ENCODE measurements around the gene CDHR5.

Gene CDHR5

GRCh38 chr11:636511-637332, 12.0 kb upstream of the CDHR5 start, which contains the start of gene DRD4:
TSS of gene DRD4 (plus strand) at chr11:637269. CDS start at chr11:637305, 36 bp downstream.
- Histone ChIP-seq H3K27ac (ENCODE audit: insufficient read depth, low read depth, low read length, poor library complexity, severe bottlenecking) (peak within 1 kb of the TSS; percentile 84), H3K9me3 (ENCODE audit: control insufficient read depth, low read length) (no peaks in the 10 kb centered on the region), H3K36me3 (ENCODE audit: control insufficient read depth, insufficient read depth, low read length) (no peaks in the 10 kb centered on the region), H3K4me1 (ENCODE audit: control insufficient read depth, insufficient read depth, low read length) (peaks cover 33% of the 10 kb centered on the region), H3K27me3 (ENCODE audit: control insufficient read depth, insufficient read depth, low read length, poor library complexity, severe bottlenecking) (peaks cover 42% of the 10 kb centered on the region), H3K4me3 (ENCODE audit: insufficient read depth, low read depth, low read length) (peak within 1 kb of the TSS; percentile 57)
- WGBS, 2 experiments: 18 to 21% methylated on average over 100 of the region's 100 CpGs

DNA sequence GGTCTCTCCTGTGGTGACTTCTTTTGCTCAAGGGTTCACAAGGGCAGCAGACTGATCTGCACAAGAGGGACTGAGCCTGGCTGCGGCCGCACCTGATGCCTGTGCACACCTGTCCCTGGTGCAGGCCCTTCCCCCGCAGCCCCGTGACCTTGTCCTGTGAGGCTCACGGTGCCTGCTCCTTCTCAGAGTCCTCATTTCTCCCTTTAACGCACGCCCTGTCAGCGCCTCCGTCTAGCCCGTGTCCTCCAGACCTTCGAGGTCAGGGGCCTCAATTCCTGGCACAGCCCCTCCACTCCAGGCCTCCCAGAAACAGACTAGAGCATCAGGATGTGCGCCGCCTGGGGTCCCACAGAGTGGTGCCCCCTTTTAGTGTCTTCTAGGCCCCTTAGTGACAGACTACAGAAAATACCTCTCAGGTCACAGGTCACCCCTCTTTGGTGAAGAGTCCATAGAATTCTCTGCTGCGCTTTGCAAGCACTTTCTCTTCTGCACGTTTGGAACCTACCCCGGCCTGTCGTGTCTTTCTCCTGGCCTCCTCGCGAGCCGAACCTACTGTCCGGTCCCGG, 11.3 kb upstream of the CDHR5 start:
- Histone ChIP-seq H3K4me3 (ENCODE audit: insufficient read depth, low read depth, low read length) (no peak overlapping the region), H3K27ac (ENCODE audit: insufficient read depth, low read depth, low read length, poor library complexity, severe bottlenecking) (no peak overlapping the region), H3K27me3 (ENCODE audit: control insufficient read depth, insufficient read depth, low read length, poor library complexity, severe bottlenecking) (peaks cover 42% of the 10 kb centered on the region), H3K4me1 (ENCODE audit: control insufficient read depth, insufficient read depth, low read length) (peaks cover 31% of the 10 kb centered on the region), H3K9me3 (ENCODE audit: control insufficient read depth, low read length) (no peaks in the 10 kb centered on the region), H3K36me3 (ENCODE audit: control insufficient read depth, insufficient read depth, low read length) (no peaks in the 10 kb centered on the region)
- WGBS, 2 experiments: 64 to 71% methylated on average over 22 of the region's 22 CpGs

GRCh38 chr11:630871-631270, 6.1 kb upstream of the CDHR5 start:
- no peak overlapping the region for H3K27ac ChIP-seq (ENCODE audit: insufficient read depth, low read depth, low read length, poor library complexity, severe bottlenecking)
- 95 to 97% methylated on average over 5 of the region's 5 CpGs for WGBS, 2 experiments

DNA sequence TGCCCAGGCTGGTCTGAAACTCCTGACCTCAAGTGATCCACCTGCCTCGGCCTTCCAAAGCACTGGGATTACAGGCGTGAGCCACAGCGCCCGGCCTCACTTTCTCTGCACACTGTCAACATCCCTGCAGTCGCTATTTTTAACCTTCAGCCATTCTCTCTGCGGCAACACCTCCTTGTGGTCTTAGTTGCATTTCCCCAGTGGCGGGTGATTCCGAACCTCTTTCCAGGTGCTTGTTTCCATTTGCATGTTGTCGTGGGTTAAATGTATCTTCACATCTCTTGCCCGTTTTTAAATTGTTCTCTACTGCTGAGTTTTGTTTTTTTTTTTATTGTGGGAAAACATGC, 4.5 kb upstream of the CDHR5 start:
- no peaks in the 10 kb centered on the region for H3K4me1 ChIP-seq (ENCODE audit: control insufficient read depth, insufficient read depth, low read length)
- no peak overlapping the region for H3K4me3 ChIP-seq (ENCODE audit: insufficient read depth, low read depth, low read length)
- H3K9me3 ChIP-seq (ENCODE audit: control insufficient read depth, low read length): no peaks in the 10 kb centered on the region
- no peak overlapping the region for H3K27ac ChIP-seq (ENCODE audit: insufficient read depth, low read depth, low read length, poor library complexity, severe bottlenecking)
- H3K27me3 ChIP-seq (ENCODE audit: control insufficient read depth, insufficient read depth, low read length, poor library complexity, severe bottlenecking): peaks cover 28% of the 10 kb centered on the region
- no peaks in the 10 kb centered on the region for H3K36me3 ChIP-seq (ENCODE audit: control insufficient read depth, insufficient read depth, low read length)
- 70% methylated on average over 8 to 10 of the region's 10 CpGs for WGBS, 2 experiments

More at GRCh38 chr11:630871-631270, 6.1 kb upstream of the CDHR5 start:
- no peaks in the 10 kb centered on the region for H3K36me3 ChIP-seq (ENCODE audit: control insufficient read depth, insufficient read depth, low read length)
- no peaks in the 10 kb centered on the region for H3K9me3 ChIP-seq (ENCODE audit: control insufficient read depth, low read length)
- peaks cover 30% of the 10 kb centered on the region for H3K27me3 ChIP-seq (ENCODE audit: control insufficient read depth, insufficient read depth, low read length, poor library complexity, severe bottlenecking)
- H3K4me3 ChIP-seq (ENCODE audit: insufficient read depth, low read depth, low read length): no peak overlapping the region
- H3K4me1 ChIP-seq (ENCODE audit: control insufficient read depth, insufficient read depth, low read length): no peaks in the 10 kb centered on the region

DNA sequence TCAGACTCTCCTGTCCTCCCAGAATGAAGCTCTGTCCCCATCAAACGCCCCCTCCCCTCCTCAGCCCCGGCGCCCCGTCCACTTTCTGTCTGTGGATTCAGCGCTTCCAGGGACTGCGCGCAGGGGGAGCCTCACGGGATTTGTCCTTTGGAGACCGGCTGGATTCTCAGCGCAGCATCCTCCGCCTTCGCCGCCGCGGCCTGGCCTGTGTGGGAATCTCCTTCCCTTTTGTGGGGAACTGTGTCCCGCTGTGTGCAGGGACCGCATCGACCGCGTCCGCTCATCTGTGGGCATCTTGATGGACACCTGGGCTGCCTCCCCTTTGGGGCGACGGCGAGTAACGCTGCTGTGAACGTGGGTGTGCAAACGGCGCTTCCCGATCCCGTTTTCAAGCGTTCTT, 3.3 kb upstream of the CDHR5 start:
- no peaks in the 10 kb centered on the region for H3K36me3 ChIP-seq (ENCODE audit: control insufficient read depth, insufficient read depth, low read length)
- H3K27me3 ChIP-seq (ENCODE audit: control insufficient read depth, insufficient read depth, low read length, poor library complexity, severe bottlenecking): peaks cover 28% of the 10 kb centered on the region
- H3K4me3 ChIP-seq (ENCODE audit: insufficient read depth, low read depth, low read length): no peak overlapping the region
- no peak overlapping the region for H3K27ac ChIP-seq (ENCODE audit: insufficient read depth, low read depth, low read length, poor library complexity, severe bottlenecking)
- H3K9me3 ChIP-seq (ENCODE audit: control insufficient read depth, low read length): no peaks in the 10 kb centered on the region
- H3K4me1 ChIP-seq (ENCODE audit: control insufficient read depth, insufficient read depth, low read length): no peaks in the 10 kb centered on the region
- WGBS, 2 experiments: 93% methylated on average over 31 of the region's 31 CpGs

DNA sequence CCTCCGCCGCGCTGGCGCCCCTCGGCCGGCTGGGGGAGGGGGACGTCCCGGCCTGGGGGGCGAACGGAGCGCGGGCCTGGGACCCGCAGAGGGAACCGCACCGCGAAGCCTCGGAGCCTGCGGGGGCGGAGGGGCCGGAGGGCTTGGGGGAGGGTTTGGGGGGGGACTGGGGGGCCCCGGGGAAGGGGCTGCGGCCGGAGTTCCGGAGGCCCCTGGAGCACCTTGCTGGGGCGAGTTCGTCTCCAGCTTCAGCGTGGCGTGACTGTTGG, 2.5 kb upstream of the CDHR5 start:
- no peaks in the 10 kb centered on the region for H3K4me1 ChIP-seq (ENCODE audit: control insufficient read depth, insufficient read depth, low read length)
- no peak overlapping the region for H3K27ac ChIP-seq (ENCODE audit: insufficient read depth, low read depth, low read length, poor library complexity, severe bottlenecking)
- no peaks in the 10 kb centered on the region for H3K9me3 ChIP-seq (ENCODE audit: control insufficient read depth, low read length)
- H3K4me3 ChIP-seq (ENCODE audit: insufficient read depth, low read depth, low read length): no peak overlapping the region
- H3K27me3 ChIP-seq (ENCODE audit: control insufficient read depth, insufficient read depth, low read length, poor library complexity, severe bottlenecking): peaks cover 28% of the 10 kb centered on the region
- H3K36me3 ChIP-seq (ENCODE audit: control insufficient read depth, insufficient read depth, low read length): no peaks in the 10 kb centered on the region
- 37 to 44% methylated on average over 28 of the region's 28 CpGs for WGBS, 2 experiments

GRCh38 chr11:626475-627307, 1.9 kb upstream of the CDHR5 start, which contains the start of gene SCT:
TSS of gene SCT (minus strand) at chr11:627181. CDS start at chr11:627143, 38 bp downstream.
- Histone ChIP-seq H3K27me3 (ENCODE audit: control insufficient read depth, insufficient read depth, low read length, poor library complexity, severe bottlenecking) (peaks cover 28% of the 10 kb centered on the region), H3K4me3 (ENCODE audit: insufficient read depth, low read depth, low read length) (no peak within 1 kb of the TSS), H3K27ac (ENCODE audit: insufficient read depth, low read depth, low read length, poor library complexity, severe bottlenecking) (no peak within 1 kb of the TSS), H3K36me3 (ENCODE audit: control insufficient read depth, insufficient read depth, low read length) (no peaks in the 10 kb centered on the region), H3K9me3 (ENCODE audit: control insufficient read depth, low read length) (no peaks in the 10 kb centered on the region), H3K4me1 (ENCODE audit: control insufficient read depth, insufficient read depth, low read length) (no peaks in the 10 kb centered on the region)
- WGBS, 2 experiments: 29% methylated on average over 72 of the region's 72 CpGs

DNA sequence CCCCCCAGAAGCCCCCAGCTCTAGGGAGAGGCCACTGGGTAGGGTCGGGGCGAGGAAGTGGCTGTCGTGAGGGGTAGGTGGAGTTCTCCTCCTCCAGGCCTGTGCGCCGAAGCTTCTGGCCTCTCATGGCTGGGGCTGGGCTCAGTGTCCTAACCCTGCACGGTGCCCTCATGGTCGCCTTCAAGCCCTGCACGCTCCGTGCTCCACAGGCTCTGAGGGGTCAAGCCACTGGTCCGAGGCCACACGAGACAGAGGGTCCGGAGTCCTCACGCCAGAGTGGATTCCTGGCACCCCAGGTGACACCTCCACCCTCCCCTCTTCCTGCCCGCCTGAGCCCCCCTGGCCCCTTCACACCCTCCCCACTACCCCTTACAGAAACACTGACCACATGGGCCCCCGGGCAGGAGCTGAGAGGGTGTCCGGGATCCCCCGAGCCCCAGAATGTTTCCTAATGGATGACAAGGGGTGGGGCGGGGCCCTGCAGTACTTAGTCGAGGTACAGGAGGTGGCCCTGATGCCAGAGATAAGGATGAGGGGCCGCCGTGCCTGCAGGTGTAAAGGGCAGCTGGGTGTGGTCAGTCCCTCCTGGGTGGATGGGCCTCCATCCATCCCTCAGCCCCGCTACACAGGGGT, 997 bp upstream of the CDHR5 start:
- WGBS, 2 experiments: 88 to 90% methylated on average over 22 of the region's 22 CpGs
- Histone ChIP-seq H3K4me1 (ENCODE audit: control insufficient read depth, insufficient read depth, low read length) (no peaks in the 10 kb centered on the region), H3K4me3 (ENCODE audit: insufficient read depth, low read depth, low read length) (no peak overlapping the region), H3K9me3 (ENCODE audit: control insufficient read depth, low read length) (no peaks in the 10 kb centered on the region), H3K27ac (ENCODE audit: insufficient read depth, low read depth, low read length, poor library complexity, severe bottlenecking) (no peak overlapping the region), H3K36me3 (ENCODE audit: control insufficient read depth, insufficient read depth, low read length) (no peaks in the 10 kb centered on the region), H3K27me3 (ENCODE audit: control insufficient read depth, insufficient read depth, low read length, poor library complexity, severe bottlenecking) (peaks cover 28% of the 10 kb centered on the region)

- H3K4me3 ChIP-seq (ENCODE audit: insufficient read depth, low read depth, low read length): no peak overlapping the region
- H3K36me3 ChIP-seq (ENCODE audit: control insufficient read depth, insufficient read depth, low read length): no peaks in the 10 kb centered on the region
- no peak overlapping the region for H3K27ac ChIP-seq (ENCODE audit: insufficient read depth, low read depth, low read length, poor library complexity, severe bottlenecking)
- no peaks in the 10 kb centered on the region for H3K9me3 ChIP-seq (ENCODE audit: control insufficient read depth, low read length)
- WGBS, 2 experiments: 91 to 92% methylated on average over 25 of the region's 25 CpGs
- peaks cover 28% of the 10 kb centered on the region for H3K27me3 ChIP-seq (ENCODE audit: control insufficient read depth, insufficient read depth, low read length, poor library complexity, severe bottlenecking)
- no peaks in the 10 kb centered on the region for H3K4me1 ChIP-seq (ENCODE audit: control insufficient read depth, insufficient read depth, low read length)
Observed at GRCh38 chr11:623999-624704, 603 bp downstream of the CDHR5 start.
